ENCODE results near the gene PDHX. TPM values are rescaled to one million over a fixed set of nuclear protein-coding genes. Genes with fewer than 3 reads are reported as not detected.

Gene PDHX
- total RNA-seq, 1 donor from 2014 or later = 31.8 TPM

DNA sequence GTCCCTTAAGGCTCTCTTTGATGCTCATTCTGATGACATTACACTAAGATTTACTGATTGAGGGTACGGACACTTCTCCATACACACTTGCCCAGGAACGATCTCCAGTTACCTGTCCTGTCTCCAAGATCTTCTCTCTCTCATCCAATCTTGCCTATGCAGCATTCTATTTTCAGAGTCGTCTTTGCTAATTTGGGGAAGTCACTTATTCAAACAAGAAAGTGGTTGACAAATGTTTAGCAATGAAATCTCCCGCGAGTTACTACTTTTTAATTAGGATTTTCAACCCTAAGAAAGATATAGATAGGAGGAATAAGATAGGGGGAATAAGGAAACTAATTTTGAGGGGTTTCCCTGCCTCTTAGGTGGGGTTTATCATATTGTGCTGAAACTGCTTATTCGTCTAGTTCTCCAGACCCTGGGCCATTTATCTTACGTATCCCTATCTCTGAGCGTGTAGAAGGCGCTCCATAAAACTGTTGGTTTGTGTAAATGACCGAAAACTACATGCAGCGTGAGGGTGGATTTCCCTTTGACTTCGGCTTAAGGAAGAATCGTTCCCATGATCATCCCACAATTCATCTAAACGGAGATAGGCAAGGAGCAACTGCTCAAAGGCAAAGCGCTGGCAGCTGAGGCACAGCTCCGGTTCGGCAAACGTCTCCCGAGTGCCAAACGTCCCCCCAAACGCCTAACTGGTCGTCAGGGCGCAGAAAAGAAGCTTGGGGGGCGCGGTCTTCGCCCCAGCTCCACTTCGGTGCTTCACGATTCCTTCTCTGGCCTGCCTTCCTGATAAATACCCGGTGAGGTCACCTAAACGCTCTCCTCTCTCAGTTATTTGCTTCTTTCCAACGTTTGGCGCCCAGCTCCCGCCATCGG, 1.0 kb upstream of the PDHX start:
- Mint-ChIP-seq H3K27me3 (ENCODE audit: unreplicated experiment) (peaks cover 2% of the 10 kb centered on the region), H3K9me3 (ENCODE audit: unreplicated experiment) (no peaks in the 10 kb centered on the region), H3K27ac (ENCODE audit: unreplicated experiment) (peak overlapping the region; percentile 90), H3K4me1 (ENCODE audit: unreplicated experiment) (peaks cover 18% of the 10 kb centered on the region), H3K36me3 (ENCODE audit: low read depth, unreplicated experiment) (peaks cover 17% of the 10 kb centered on the region), H3K4me3 (ENCODE audit: unreplicated experiment) (peak overlapping the region; percentile 99)
- DNase-seq (ENCODE audit: low spot score) = no peak
- TF ChIP-seq, protein P1, sequence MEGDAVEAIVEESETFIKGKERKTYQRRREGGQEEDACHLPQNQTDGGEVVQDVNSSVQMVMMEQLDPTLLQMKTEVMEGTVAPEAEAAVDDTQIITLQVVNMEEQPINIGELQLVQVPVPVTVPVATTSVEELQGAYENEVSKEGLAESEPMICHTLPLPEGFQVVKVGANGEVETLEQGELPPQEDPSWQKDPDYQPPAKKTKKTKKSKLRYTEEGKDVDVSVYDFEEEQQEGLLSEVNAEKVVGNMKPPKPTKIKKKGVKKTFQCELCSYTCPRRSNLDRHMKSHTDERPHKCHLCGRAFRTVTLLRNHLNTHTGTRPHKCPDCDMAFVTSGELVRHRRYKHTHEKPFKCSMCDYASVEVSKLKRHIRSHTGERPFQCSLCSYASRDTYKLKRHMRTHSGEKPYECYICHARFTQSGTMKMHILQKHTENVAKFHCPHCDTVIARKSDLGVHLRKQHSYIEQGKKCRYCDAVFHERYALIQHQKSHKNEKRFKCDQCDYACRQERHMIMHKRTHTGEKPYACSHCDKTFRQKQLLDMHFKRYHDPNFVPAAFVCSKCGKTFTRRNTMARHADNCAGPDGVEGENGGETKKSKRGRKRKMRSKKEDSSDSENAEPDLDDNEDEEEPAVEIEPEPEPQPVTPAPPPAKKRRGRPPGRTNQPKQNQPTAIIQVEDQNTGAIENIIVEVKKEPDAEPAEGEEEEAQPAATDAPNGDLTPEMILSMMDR (IDR thresholded peaks at IDR 0.05; ENCODE audit: unreplicated experiment) = no peak

DNA sequence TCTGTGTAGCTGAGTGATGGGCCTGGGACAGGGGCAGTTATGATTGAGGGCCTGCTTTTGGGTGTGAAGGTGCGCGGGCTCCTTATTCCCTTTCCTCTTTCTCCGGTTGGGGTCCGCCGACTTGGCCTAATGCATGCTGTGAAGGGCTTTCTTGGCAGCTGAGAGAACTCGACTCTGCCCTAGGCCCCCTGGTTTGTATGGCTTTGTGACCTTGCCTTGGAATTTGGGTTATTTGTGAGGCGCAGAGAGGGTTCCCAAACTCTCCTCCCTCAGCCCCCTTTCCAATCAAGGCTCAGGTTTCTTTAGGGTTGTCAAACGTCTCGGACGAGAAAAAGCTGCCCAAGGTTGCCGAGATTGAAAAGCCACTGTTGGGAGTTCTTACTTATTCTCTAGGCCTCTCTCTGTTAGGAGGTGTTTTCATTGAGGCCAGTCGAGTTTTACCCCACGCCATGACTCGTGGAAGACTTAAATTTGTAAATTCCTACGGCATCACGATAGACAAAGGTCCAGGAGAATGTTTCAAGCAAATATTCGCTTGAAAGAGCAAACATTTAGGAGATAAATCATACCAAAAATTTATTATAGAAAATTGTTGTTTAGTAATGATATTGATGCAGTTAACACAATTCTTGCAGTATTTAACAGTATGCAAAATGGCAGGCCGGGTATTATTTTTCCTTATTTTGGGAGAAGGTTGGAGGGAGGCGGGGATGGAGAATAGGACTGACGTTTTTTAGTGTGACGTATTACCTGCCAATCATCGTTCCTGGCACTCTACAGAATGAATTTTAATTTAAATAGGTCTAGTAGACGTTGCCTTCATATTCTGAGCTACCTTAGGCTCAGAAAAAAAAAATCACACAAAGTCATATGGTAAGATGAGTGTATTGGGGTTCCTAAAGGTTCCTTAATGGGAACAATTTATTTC, 689 bp downstream of the PDHX start:
- Mint-ChIP-seq H3K36me3 (ENCODE audit: low read depth, unreplicated experiment) (peaks cover 17% of the 10 kb centered on the region), H3K4me1 (ENCODE audit: unreplicated experiment) (peaks cover 18% of the 10 kb centered on the region)
- DNase-seq (ENCODE audit: low spot score) = no peak

GRCh38 chr11:34921156-34921555, 4.7 kb downstream of the PDHX start:
- no peak overlapping the region for H3K27ac Mint-ChIP-seq (ENCODE audit: unreplicated experiment)
- TF ChIP-seq, protein P1 (IDR thresholded peaks at IDR 0.05; ENCODE audit: unreplicated experiment) = no peak
- H3K36me3 Mint-ChIP-seq (ENCODE audit: low read depth, unreplicated experiment) = no peaks in the 10 kb centered on the region
- H3K4me3 Mint-ChIP-seq (ENCODE audit: unreplicated experiment) = no peak overlapping the region
- no peak for DNase-seq (ENCODE audit: low spot score)
- H3K4me1 Mint-ChIP-seq (ENCODE audit: unreplicated experiment) = peaks cover 12% of the 10 kb centered on the region
- no peaks in the 10 kb centered on the region for H3K9me3 Mint-ChIP-seq (ENCODE audit: unreplicated experiment)
- H3K27me3 Mint-ChIP-seq (ENCODE audit: unreplicated experiment) = no peaks in the 10 kb centered on the region

More for the DNA sequence above, 689 bp downstream of the PDHX start:
- no peaks in the 10 kb centered on the region for H3K9me3 Mint-ChIP-seq (ENCODE audit: unreplicated experiment)
- H3K27ac Mint-ChIP-seq (ENCODE audit: unreplicated experiment) = peak overlapping the region; percentile 92
- peak overlapping the region; percentile 97 for H3K4me3 Mint-ChIP-seq (ENCODE audit: unreplicated experiment)
- TF ChIP-seq, protein P1 (IDR thresholded peaks at IDR 0.05; ENCODE audit: unreplicated experiment) = no peak
- H3K27me3 Mint-ChIP-seq (ENCODE audit: unreplicated experiment) = peaks cover 2% of the 10 kb centered on the region

DNA sequence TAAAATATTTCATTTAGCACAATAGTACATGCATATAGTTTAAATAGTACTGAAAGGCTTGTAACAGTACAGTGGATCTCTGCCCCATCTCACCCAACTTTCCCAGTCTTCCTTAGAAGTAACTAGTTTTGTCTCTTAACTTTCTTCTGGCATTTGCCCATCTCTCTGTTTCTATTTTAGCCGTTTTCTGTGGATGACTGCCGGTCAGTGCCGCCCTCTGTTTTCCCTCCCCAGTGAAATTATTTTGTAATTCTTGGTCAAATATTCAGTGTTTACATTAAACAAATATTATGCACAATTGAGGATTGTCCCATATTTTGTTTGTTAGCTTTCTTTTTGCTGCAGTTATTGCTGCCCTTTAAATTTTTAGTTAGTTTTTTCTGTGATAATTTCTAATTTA, 8.3 kb downstream of the PDHX start:
- Mint-ChIP-seq H3K27ac (ENCODE audit: unreplicated experiment) (no peak overlapping the region), H3K9me3 (ENCODE audit: unreplicated experiment) (no peaks in the 10 kb centered on the region), H3K36me3 (ENCODE audit: low read depth, unreplicated experiment) (no peaks in the 10 kb centered on the region), H3K4me1 (ENCODE audit: unreplicated experiment) (peaks cover 7% of the 10 kb centered on the region), H3K27me3 (ENCODE audit: unreplicated experiment) (peaks cover 1% of the 10 kb centered on the region), H3K4me3 (ENCODE audit: unreplicated experiment) (no peak overlapping the region)
- TF ChIP-seq, protein P1 (IDR thresholded peaks at IDR 0.05; ENCODE audit: unreplicated experiment) = no peak
- no peak for DNase-seq (ENCODE audit: low spot score)
